Mucosa of stomach (tissue), 1 donor: ENCODE data around the gene PTPRM.

ENCODE experiments used
- H3K27me3 ChIP-seq: one replicate; pipeline ENCODE4 v1.7.0; 2013; ENCODE audit warnings: mild to moderate bottlenecking, low read length; ENCODE audit not compliant: control insufficient read depth, insufficient read depth
- H3K36me3 ChIP-seq: one replicate; pipeline ENCODE4 v1.7.0; 2013; ENCODE audit warnings: low read length; ENCODE audit not compliant: control insufficient read depth, insufficient read depth
- H3K4me1 ChIP-seq: one replicate; pipeline ENCODE4 v1.7.0; 2013; ENCODE audit warnings: mild to moderate bottlenecking, low read length; ENCODE audit not compliant: control insufficient read depth, insufficient read depth
- H3K4me3 ChIP-seq: one replicate; pipeline ENCODE4 v1.7.0; 2013; ENCODE audit warnings: low read length
- H3K9ac ChIP-seq: one replicate; pipeline ENCODE4 v1.7.0; 2013; ENCODE audit warnings: mild to moderate bottlenecking, low read length, moderate library complexity
- H3K9me3 ChIP-seq: one replicate; pipeline ENCODE4 v1.7.0; 2013; ENCODE audit warnings: mild to moderate bottlenecking, low read length, moderate library complexity; ENCODE audit not compliant: control insufficient read depth
- donor health status: Pancreatic carcinoma.

PTPRM gene

DNA sequence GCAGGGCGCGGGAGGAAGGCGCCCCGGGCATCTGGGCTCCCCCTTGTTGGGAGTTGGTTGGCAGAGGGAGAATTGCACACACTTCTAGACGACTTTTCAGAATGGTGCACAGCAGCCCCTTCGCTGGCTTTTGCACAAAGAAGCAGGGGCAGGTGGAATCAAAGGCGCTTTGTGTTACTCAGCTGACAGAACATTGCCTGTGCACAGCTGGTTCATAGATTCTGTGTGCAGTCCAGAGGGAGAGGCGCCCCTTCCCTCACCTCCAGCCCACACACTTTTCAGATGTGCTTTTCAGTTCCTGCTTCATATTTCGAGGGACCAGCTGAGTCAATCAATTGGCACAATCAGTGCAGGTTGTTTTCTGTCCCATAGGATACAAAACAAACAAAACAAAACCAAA is 693.7 kb downstream of the PTPRM start:
- Histone ChIP-seq H3K4me1 (no peaks in the 10 kb centered on the region), H3K36me3 (no peaks in the 10 kb centered on the region), H3K4me3 (no peak overlapping the region)

DNA sequence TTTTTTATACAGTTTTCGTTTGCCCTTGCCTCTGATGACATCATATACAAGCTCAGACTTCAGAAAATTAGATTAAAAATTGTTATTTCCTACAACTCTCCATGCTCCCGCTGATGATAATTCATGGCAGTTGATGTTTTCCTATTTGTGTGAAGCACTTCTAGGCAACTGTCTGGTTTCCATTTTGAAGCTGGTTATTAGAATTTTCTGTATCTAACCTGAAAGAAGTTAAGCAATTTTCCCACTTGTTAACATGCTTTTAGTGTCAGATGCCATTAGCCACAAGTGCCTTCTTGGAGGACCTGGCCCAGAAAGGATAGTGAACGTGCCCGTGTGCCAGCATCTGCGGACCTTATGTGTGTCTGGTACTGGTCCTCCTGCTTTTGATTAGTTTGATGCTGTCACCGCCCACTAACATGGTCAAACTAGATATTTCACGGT is 694.6 kb downstream of the PTPRM start:
- Histone ChIP-seq H3K9ac (no peak overlapping the region), H3K36me3 (no peaks in the 10 kb centered on the region)

More for the DNA sequence above, 693.7 kb downstream of the PTPRM start:
- Histone ChIP-seq H3K27me3 (no peaks in the 10 kb centered on the region), H3K9me3 (no peaks in the 10 kb centered on the region), H3K9ac (no peak overlapping the region)

DNA sequence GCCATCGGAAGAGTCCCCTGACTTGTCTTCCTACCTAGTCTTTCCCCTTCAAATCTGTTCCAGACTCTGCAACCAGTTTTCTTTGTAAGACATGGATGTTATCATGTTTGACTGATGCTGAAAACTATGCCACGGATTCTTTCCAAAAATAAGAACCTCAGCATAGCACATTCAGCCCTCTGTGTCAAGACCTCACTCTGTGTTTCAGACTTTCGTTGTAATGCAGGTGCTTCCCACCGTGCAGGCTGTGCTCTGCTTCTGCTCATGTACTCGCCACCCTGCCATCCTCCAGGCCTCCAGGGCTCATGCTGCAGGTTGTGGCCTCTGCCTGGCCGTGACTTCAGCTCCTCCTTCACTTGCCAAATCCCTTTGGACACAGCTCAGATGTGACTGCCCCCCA is 695.1 kb downstream of the PTPRM start:
- no peaks in the 10 kb centered on the region for H3K27me3 ChIP-seq
- no peak overlapping the region for H3K4me3 ChIP-seq
- H3K9me3 ChIP-seq: no peaks in the 10 kb centered on the region
- no peaks in the 10 kb centered on the region for H3K4me1 ChIP-seq
- no peaks in the 10 kb centered on the region for H3K36me3 ChIP-seq
- H3K9ac ChIP-seq: no peak overlapping the region

More for the DNA sequence above, 694.6 kb downstream of the PTPRM start:
- Histone ChIP-seq H3K4me3 (no peak overlapping the region), H3K4me1 (no peaks in the 10 kb centered on the region), H3K9me3 (no peaks in the 10 kb centered on the region), H3K27me3 (no peaks in the 10 kb centered on the region)

GRCh38 chr18:8264116-8264515 is 697.0 kb downstream of the PTPRM start:
- Histone ChIP-seq H3K4me3 (no peak overlapping the region), H3K9me3 (no peaks in the 10 kb centered on the region), H3K36me3 (no peaks in the 10 kb centered on the region), H3K9ac (no peak overlapping the region), H3K4me1 (no peaks in the 10 kb centered on the region), H3K27me3 (no peaks in the 10 kb centered on the region)

DNA sequence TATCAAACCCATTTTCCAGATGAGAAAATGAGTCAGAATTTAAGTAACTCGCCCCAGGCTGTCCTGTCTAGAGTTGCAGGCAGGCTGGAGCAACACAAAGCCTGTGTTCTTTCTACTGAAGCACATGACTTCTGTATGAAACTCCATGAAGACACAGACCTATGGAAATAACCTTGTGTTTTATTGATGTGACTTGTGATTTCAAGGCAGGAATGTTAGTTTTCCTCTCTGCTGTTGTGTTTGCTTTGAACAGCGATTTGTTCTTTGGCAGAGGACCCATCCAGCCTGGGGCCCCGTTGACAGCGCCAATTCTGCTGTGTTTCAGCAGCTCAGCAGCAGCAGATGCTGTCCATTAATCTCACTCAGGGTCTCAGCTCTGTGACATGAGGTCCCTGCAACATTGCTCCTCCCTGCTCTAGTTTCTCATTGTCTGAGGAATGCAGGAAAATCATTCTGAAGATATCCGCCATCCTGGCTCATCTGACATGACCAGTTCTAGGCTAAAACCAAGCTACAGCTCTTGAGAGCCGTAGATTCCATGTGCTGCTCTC is 697.8 kb downstream of the PTPRM start:
- Histone ChIP-seq H3K4me1 (no peaks in the 10 kb centered on the region), H3K27me3 (no peaks in the 10 kb centered on the region), H3K9ac (no peak overlapping the region)

GRCh38 chr18:8272254-8272653 is 705.1 kb downstream of the PTPRM start:
- Histone ChIP-seq H3K36me3 (no peaks in the 10 kb centered on the region), H3K4me1 (no peaks in the 10 kb centered on the region), H3K9me3 (no peaks in the 10 kb centered on the region), H3K9ac (no peak overlapping the region), H3K27me3 (no peaks in the 10 kb centered on the region), H3K4me3 (no peak overlapping the region)

More for the DNA sequence above, 697.8 kb downstream of the PTPRM start:
- Histone ChIP-seq H3K36me3 (no peaks in the 10 kb centered on the region), H3K9me3 (no peaks in the 10 kb centered on the region), H3K4me3 (no peak overlapping the region)

- Histone ChIP-seq H3K4me3 (no peak overlapping the region), H3K9me3 (no peaks in the 10 kb centered on the region), H3K27me3 (no peaks in the 10 kb centered on the region), H3K36me3 (no peaks in the 10 kb centered on the region), H3K9ac (no peak overlapping the region), H3K4me1 (no peaks in the 10 kb centered on the region)
Observed at GRCh38 chr18:8274370-8274769, 707.3 kb downstream of the PTPRM start.

- no peak overlapping the region for H3K4me3 ChIP-seq
- H3K9me3 ChIP-seq: no peaks in the 10 kb centered on the region
- H3K4me1 ChIP-seq: no peaks in the 10 kb centered on the region
- no peaks in the 10 kb centered on the region for H3K36me3 ChIP-seq
- no peaks in the 10 kb centered on the region for H3K27me3 ChIP-seq
- no peak overlapping the region for H3K9ac ChIP-seq
Observed at GRCh38 chr18:8276406-8276805, 709.3 kb downstream of the PTPRM start.

- H3K9me3 ChIP-seq: no peaks in the 10 kb centered on the region
- no peaks in the 10 kb centered on the region for H3K27me3 ChIP-seq
- no peak overlapping the region for H3K9ac ChIP-seq
- no peaks in the 10 kb centered on the region for H3K4me1 ChIP-seq
- H3K36me3 ChIP-seq: no peaks in the 10 kb centered on the region
- H3K4me3 ChIP-seq: no peak overlapping the region
Observed at GRCh38 chr18:8277270-8277669, 710.2 kb downstream of the PTPRM start.

GRCh38 chr18:8279346-8279745 is 712.2 kb downstream of the PTPRM start:
- Histone ChIP-seq H3K36me3 (no peaks in the 10 kb centered on the region), H3K4me3 (no peak overlapping the region), H3K4me1 (no peaks in the 10 kb centered on the region), H3K9ac (no peak overlapping the region), H3K27me3 (no peaks in the 10 kb centered on the region), H3K9me3 (no peaks in the 10 kb centered on the region)

DNA sequence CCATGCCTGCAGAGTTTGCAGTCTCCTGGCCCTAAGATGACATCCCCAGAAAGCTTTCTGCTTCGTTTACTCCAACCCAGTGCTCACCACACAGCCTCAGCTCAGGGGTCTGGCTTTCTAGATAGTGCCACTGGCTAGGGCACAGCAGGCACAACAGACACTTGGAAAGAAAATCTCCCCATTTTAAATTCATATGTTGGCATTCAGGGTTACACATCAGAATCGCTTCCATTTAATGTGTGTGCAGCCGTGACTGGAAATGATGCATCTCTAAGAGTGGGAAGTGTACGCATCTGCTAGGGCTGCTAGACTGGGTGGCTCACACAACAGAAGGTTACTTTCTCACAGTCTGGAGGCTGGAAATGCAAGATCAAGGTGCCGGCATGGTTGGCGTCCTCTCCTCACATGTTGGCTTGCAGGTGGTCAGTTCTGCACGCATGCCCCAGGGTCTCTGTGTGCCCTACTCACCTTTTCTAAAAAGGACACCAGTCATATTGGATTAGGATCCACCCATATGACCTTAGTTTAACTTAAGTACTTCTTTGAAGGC is 712.7 kb downstream of the PTPRM start:
- Histone ChIP-seq H3K4me3 (no peak overlapping the region), H3K9me3 (no peaks in the 10 kb centered on the region), H3K4me1 (no peaks in the 10 kb centered on the region), H3K27me3 (no peaks in the 10 kb centered on the region), H3K9ac (no peak overlapping the region), H3K36me3 (no peaks in the 10 kb centered on the region)

- Histone ChIP-seq H3K4me1 (no peaks in the 10 kb centered on the region), H3K27me3 (no peaks in the 10 kb centered on the region), H3K4me3 (no peak overlapping the region), H3K9ac (no peak overlapping the region), H3K36me3 (no peaks in the 10 kb centered on the region), H3K9me3 (no peaks in the 10 kb centered on the region)
Observed at GRCh38 chr18:8283891-8284585, 716.9 kb downstream of the PTPRM start.
